ENCODE measurements around the gene HOOK2. TPM values are rescaled to one million over a fixed set of nuclear protein-coding genes. Genes with fewer than 3 reads are reported as not detected.

The HOOK2 gene
- total and polyA plus RNA-seq, 2 of the 8 experiments (the other 6 are each of a cell fraction or from before 2014, with no cell fraction given) = 23.8 to 63.2 TPM

DNA sequence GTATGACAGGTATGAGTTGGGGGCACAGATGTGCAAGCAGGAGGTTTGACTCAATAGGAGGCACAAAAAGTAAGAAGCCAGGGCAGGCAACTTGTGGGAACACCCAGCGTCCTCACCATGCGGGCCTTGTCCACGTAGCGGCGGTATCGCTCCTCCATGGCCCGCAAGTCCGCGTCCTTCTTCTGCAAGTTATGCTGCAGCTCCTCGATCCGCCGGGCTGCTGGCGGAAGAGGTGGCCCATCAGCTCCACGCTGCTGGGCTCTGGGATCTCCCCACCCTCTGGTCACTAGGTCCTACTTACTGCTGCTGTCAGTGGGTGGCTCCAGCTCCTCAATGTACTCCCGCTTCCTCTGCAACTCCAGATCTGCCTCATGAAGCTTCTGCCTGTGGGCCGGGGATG lies 10.7 kb downstream of the HOOK2 start (continued):
- TF ChIP-seq CBX8 (IDR thresholded peaks at IDR 0.05; ENCODE audit: borderline replicate concordance, low read depth, low read length) = no peak
- TF ChIP-seq POLR2AphosphoS5 (IDR thresholded peaks at IDR 0.05; ENCODE audit: low read depth, low read length) = no peak
- no peak for TF ChIP-seq FOSL1 (IDR thresholded peaks at IDR 0.05; ENCODE audit: insufficient read depth, low read depth, low read length)
- TF ChIP-seq RBBP5 (IDR thresholded peaks at IDR 0.05; ENCODE audit: borderline replicate concordance, low read depth, low read length) = no peak
- TF ChIP-seq EP300 (IDR thresholded peaks at IDR 0.05; ENCODE audit: borderline replicate concordance in 1 of 2, low read depth in 2 of 2, low read length in 2 of 2) = no peak
- TF ChIP-seq NANOG (IDR thresholded peaks at IDR 0.05; ENCODE audit: insufficient read depth, low read depth, low read length, poor library complexity, severe bottlenecking) = no peak
- TF ChIP-seq GTF2F1 (IDR thresholded peaks at IDR 0.05; ENCODE audit: borderline replicate concordance, low read depth, low read length) = no peak
